K562 treated with DMSO at 1 percent for 24 hours (cell line): Measurements from ENCODE around the gene BACE1-AS. TPM values are rescaled to one million over a fixed set of nuclear protein-coding genes. Genes with fewer than 3 reads are reported as not detected.

Experiments used
- total RNA-seq: library from RNA; unstranded; fragments of 300-600 nt; gene quantifications from 2 replicates; pipeline ENCODE4 v1.2.3, GENCODE V29; 2022; ENCODE audit warnings: low read depth; ENCODE audit not compliant: insufficient read depth

Gene BACE1-AS
- 2.4 and 4.2 TPM in 2 replicates for total RNA-seq

DNA sequence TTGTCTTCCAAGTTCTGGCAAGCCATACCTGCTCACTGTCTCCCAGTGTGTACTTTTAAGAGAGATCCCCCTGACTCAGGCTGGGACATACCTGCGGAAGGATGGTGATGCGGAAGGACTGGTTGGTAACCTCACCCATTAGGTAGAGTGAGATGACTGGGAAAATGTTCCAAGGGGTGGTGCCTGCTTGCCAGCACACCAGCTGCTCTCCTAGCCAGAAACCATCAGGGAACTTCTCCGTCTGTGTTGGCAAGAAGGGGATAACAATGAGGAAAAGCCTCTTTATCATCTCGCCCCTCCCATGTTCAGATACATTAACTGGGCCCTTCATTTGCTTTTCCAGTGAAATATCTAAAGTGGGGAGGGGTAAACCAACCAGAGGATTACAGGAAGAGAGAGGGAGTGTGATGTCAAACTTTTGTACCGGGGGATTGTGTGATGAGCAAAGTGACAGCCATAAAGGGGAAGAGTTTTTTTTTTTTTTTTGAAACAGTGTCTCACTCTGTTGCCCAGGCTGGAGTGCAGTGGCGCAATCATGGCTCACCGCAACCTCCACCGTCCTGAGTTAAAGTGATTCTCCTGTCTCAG is at the start of gene BACE1-AS:
BACE1-AS (plus strand) TSS at position 538 of the 588 bp plus-strand sequence.

DNA sequence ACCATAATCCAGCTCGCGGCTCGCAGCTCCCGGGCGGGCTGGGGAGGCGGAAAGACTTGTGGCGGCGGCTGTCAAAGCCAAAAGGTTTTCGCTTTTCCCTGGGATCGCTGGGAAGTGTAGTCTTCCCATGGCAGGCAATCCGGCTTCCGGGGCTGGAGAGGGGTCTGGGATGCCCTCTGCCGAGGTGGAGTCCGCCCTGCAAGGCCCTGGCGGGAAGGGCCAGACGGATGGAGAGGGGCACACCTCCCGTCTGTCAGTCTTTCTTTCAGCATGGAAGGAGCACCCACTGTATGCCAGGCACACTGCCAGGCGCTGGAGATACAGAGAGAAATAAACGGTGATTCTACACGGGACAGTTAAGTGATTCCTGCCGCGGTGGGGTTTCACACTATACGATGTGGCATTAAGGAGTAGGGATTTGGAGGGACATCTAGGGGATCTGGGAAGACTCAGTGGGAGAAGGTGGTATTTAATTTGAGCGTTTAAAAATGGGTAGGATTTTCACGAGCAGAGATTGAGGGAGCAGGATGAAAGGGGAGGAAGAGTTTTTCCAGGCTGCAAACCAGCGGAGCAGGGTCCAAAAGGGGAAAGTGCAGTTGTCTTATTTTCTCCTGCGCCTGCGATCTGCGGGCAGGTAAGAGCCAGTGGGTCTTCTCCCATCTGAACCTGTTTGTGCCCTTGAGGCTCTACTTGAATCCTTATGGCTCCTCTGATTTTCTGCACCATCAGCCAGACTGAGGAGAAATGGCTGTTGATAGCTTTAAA is 25.2 kb downstream of the BACE1-AS start, which contains the start of gene BACE1:
BACE1 (minus strand) TSS at position 60 of the 765 bp plus-strand sequence. CDS start 461 bp downstream, outside the sequence.

DNA sequence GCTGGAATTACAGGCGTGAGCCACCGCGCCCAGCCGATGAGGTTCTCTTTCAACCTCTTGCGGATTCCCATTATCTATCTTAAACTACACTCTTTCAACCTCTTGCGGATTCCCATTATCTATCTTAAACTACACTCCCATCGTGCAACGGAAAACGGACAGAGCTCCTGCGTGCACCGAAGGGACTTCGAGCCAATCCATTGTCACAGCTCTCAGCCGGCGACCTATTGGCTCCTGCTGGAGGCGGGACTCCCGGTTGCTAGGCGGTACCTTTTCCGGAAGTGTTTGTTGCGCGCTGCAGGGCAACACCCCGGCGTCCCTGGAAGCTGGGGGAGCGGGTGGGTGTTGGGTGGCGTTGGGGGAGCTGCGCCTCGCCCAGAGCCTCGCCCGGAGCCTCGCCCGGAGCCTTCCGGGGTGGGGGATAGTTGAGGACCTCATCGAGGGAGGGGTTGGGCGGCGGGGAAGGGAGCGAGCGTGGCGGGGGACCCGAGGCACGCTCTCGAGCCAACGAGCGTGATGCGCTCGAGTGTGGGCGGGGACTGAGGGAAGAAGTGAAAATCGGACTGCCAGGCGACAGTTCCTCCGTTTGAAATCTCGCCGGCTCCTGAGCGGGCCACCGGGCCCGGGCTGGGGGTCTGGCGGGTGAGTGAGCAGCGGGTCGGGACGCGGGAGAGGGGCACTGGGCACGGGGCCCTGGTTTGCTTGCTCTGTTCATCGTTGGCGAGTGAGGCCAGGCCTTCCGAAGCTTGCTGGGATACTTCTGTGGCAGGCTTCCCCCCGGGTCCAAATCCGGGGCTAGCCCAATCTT is 36.6 kb downstream of the BACE1-AS start, which contains the start of gene CEP164:
CEP164 (plus strand) TSS at position 288 of the 808 bp plus-strand sequence. CDS start 10,733 bp downstream, outside the sequence.

Other genes starting within 250 kb of the BACE1-AS start
- gene SIK3, start 192.9 kb upstream of the BACE1-AS start, total RNA-seq, result 9.5 and 10.7 TPM in 2 replicates
- 20.1 and 23.8 TPM in 2 replicates for gene PAFAH1B2, start 147.1 kb upstream of the BACE1-AS start, total RNA-seq
- 26.6 and 30.2 TPM in 2 replicates for gene SIDT2, start 112.6 kb upstream of the BACE1-AS start, total RNA-seq
- gene TAGLN, start 92.0 kb upstream of the BACE1-AS start, total RNA-seq, result 7.4 and 8.8 TPM in 2 replicates
- 15.6 and 16.1 TPM in 2 replicates for gene PCSK7, start 59.3 kb upstream of the BACE1-AS start, total RNA-seq
- gene RNF214, start 58.7 kb upstream of the BACE1-AS start, total RNA-seq, result 9.7 and 11.2 TPM in 2 replicates
- gene BACE1, start 24.9 kb downstream of the BACE1-AS start, total RNA-seq, result 0.57 and 0.83 TPM in 2 replicates
- 16.6 and 18.2 TPM in 2 replicates for gene CEP164, start 36.5 kb downstream of the BACE1-AS start, total RNA-seq